ENCODE measurements around the gene AGPS.

DNA sequence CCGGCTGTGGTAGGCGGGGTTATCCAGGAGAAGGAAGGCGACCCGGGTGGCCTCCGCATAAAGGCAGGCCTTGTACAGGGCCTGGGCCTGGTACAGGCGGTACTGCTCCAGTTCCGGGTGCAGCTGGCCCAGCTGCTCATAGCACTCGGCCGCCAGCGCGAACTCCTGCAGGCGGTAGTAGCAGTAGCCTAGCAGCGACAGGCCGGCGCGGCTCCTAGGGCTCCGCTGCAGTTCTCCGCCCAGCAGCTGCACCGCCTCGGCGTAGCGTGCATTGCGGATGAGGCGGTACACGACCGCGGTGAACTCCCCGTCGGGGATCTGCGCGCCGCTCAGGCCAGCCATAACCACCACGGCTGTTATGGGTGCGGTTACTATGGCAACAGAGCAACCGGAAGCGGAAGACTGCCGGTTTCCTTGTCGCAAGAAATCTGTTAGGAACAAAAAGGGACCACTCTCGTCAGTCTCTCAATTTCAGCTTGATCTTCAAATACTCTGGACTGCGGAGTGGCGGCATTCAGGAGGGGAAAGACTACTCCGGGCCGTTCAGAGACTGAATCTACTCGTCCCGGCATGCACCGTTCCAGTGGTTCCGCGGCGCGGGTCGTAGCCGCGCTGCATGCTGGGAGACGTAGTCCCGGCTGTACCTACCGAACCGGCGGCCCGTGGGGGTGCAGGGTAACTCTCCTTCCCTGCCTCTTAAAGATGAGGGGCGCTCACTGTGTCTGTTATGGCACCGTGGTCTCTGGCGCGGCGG, 160.0 kb downstream of the AGPS start:
- TF ChIP-seq, protein P1, sequence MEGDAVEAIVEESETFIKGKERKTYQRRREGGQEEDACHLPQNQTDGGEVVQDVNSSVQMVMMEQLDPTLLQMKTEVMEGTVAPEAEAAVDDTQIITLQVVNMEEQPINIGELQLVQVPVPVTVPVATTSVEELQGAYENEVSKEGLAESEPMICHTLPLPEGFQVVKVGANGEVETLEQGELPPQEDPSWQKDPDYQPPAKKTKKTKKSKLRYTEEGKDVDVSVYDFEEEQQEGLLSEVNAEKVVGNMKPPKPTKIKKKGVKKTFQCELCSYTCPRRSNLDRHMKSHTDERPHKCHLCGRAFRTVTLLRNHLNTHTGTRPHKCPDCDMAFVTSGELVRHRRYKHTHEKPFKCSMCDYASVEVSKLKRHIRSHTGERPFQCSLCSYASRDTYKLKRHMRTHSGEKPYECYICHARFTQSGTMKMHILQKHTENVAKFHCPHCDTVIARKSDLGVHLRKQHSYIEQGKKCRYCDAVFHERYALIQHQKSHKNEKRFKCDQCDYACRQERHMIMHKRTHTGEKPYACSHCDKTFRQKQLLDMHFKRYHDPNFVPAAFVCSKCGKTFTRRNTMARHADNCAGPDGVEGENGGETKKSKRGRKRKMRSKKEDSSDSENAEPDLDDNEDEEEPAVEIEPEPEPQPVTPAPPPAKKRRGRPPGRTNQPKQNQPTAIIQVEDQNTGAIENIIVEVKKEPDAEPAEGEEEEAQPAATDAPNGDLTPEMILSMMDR (conservative IDR thresholded peaks at IDR 0.05 in 1 of 2, IDR thresholded peaks at IDR 0.05 in 1 of 2; ENCODE audit: low read depth in 1 of 2, low read length in 2 of 2): no peak
- no peak for TF ChIP-seq EZH2 (IDR thresholded peaks at IDR 0.05; ENCODE audit: low read length, missing control alignments)
